ENCODE results near the gene ALDH3B2. TPM values are rescaled to one million over a fixed set of nuclear protein-coding genes. Genes with fewer than 3 reads are reported as not detected.

Gene ALDH3B2
- polyA plus RNA-seq, 1 donor: not detected

- DNase-seq: peak; percentile 84 to 94
- no CpG with 5 or more reads among the region's 20 CpGs for WGBS (ENCODE audit: insufficient coverage, low lambda C conversion rate)
- Histone ChIP-seq H3K4me1 (ENCODE audit: control insufficient read depth, insufficient read depth, low read length) (peaks cover 49% of the 10 kb centered on the region), H3K4me3 (ENCODE audit: low read length) (no peak overlapping the region), H3K9me3 (ENCODE audit: control insufficient read depth, low read depth, low read length) (no peaks in the 10 kb centered on the region), H3K36me3 (ENCODE audit: control insufficient read depth, insufficient read depth, low read length) (no peaks in the 10 kb centered on the region), H3K27me3 (ENCODE audit: control insufficient read depth, insufficient read depth, low read length) (no peaks in the 10 kb centered on the region), H3K27ac (ENCODE audit: low read length) (peak overlapping the region; percentile 27)
These were observed 39.8 kb downstream of the ALDH3B2 start for GRCh38 chr11:67634366-67635230.

DNA sequence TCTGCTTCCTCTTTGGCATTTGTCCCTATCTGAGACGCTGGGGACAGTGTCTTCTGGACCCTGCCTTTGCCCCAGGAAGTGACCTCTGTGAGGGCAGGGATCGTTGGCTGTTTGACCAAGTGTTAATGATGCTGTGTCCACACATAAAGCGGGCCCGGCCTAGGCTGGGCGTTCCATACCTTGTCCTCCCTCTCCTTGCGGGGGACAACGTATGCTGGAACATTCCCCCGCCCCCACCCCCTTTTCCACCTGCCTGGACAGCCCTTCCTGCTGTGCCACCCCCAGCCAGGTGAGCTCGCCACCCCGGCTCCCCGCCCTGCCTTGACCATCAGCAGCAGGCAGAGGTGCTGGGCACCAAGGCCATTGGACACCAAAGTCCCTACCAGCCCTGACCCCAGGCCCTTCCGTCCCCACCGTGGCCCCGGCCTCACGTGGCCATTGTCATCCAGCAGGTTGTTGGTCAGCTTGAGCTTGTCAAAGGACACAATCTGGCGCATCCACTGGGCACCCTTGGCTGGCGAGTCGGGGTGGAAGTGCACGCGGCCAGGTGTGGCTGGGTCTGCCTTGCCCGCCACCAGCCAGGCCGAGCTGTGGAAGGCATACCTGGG lies 40.6 kb downstream of the ALDH3B2 start:
- H3K36me3 ChIP-seq (ENCODE audit: control insufficient read depth, insufficient read depth, low read length): no peaks in the 10 kb centered on the region
- no peak overlapping the region for H3K4me3 ChIP-seq (ENCODE audit: low read length)
- H3K4me1 ChIP-seq (ENCODE audit: control insufficient read depth, insufficient read depth, low read length): peaks cover 54% of the 10 kb centered on the region
- no peaks in the 10 kb centered on the region for H3K9me3 ChIP-seq (ENCODE audit: control insufficient read depth, low read depth, low read length)
- H3K27ac ChIP-seq (ENCODE audit: low read length): no peak overlapping the region
- H3K27me3 ChIP-seq (ENCODE audit: control insufficient read depth, insufficient read depth, low read length): no peaks in the 10 kb centered on the region
- DNase-seq: peak in 1 of 2 donors; percentile 37
- no CpG with 5 or more reads among the region's 22 CpGs for WGBS (ENCODE audit: insufficient coverage, low lambda C conversion rate)

GRCh38 chr11:67632982-67633755 lies 41.3 kb downstream of the ALDH3B2 start:
- no peak for DNase-seq
- no peak overlapping the region for H3K4me3 ChIP-seq (ENCODE audit: low read length)
- no peaks in the 10 kb centered on the region for H3K36me3 ChIP-seq (ENCODE audit: control insufficient read depth, insufficient read depth, low read length)
- no CpG with 5 or more reads among the region's 30 CpGs for WGBS (ENCODE audit: insufficient coverage, low lambda C conversion rate)
- H3K4me1 ChIP-seq (ENCODE audit: control insufficient read depth, insufficient read depth, low read length): peaks cover 57% of the 10 kb centered on the region
- H3K27ac ChIP-seq (ENCODE audit: low read length): peak overlapping the region; percentile 99
- no peaks in the 10 kb centered on the region for H3K27me3 ChIP-seq (ENCODE audit: control insufficient read depth, insufficient read depth, low read length)
- H3K9me3 ChIP-seq (ENCODE audit: control insufficient read depth, low read depth, low read length): no peaks in the 10 kb centered on the region

- H3K27ac ChIP-seq (ENCODE audit: low read length): peak overlapping the region; percentile 99
These were observed 42.0 kb downstream of the ALDH3B2 start for GRCh38 chr11:67632175-67632981.

GRCh38 chr11:67631853-67632174 lies 42.6 kb downstream of the ALDH3B2 start:
- Histone ChIP-seq H3K9me3 (ENCODE audit: control insufficient read depth, low read depth, low read length) (no peaks in the 10 kb centered on the region), H3K4me1 (ENCODE audit: control insufficient read depth, insufficient read depth, low read length) (peaks cover 57% of the 10 kb centered on the region), H3K36me3 (ENCODE audit: control insufficient read depth, insufficient read depth, low read length) (no peaks in the 10 kb centered on the region), H3K27me3 (ENCODE audit: control insufficient read depth, insufficient read depth, low read length) (no peaks in the 10 kb centered on the region), H3K27ac (ENCODE audit: low read length) (peak overlapping the region; percentile 99), H3K4me3 (ENCODE audit: low read length) (no peak overlapping the region)
- DNase-seq: no peak
- WGBS (ENCODE audit: insufficient coverage, low lambda C conversion rate): 86% methylated on average over 1 of the region's 2 CpGs

More at GRCh38 chr11:67632175-67632981, 42.0 kb downstream of the ALDH3B2 start:
- H3K27me3 ChIP-seq (ENCODE audit: control insufficient read depth, insufficient read depth, low read length): no peaks in the 10 kb centered on the region
- H3K36me3 ChIP-seq (ENCODE audit: control insufficient read depth, insufficient read depth, low read length): no peaks in the 10 kb centered on the region
- WGBS (ENCODE audit: insufficient coverage, low lambda C conversion rate): no CpG with 5 or more reads among the region's 12 CpGs
- peak; percentile 88 to 91 for DNase-seq
- H3K4me3 ChIP-seq (ENCODE audit: low read length): no peak overlapping the region
- H3K9me3 ChIP-seq (ENCODE audit: control insufficient read depth, low read depth, low read length): no peaks in the 10 kb centered on the region
- peaks cover 57% of the 10 kb centered on the region for H3K4me1 ChIP-seq (ENCODE audit: control insufficient read depth, insufficient read depth, low read length)

- Histone ChIP-seq H3K27me3 (ENCODE audit: control insufficient read depth, insufficient read depth, low read length) (no peaks in the 10 kb centered on the region), H3K9me3 (ENCODE audit: control insufficient read depth, low read depth, low read length) (no peaks in the 10 kb centered on the region), H3K4me3 (ENCODE audit: low read length) (no peak overlapping the region), H3K4me1 (ENCODE audit: control insufficient read depth, insufficient read depth, low read length) (peaks cover 57% of the 10 kb centered on the region), H3K36me3 (ENCODE audit: control insufficient read depth, insufficient read depth, low read length) (no peaks in the 10 kb centered on the region), H3K27ac (ENCODE audit: low read length) (peak overlapping the region; percentile 99)
- DNase-seq: peak; percentile 66 to 86
- no CpG with 5 or more reads among the region's 7 CpGs for WGBS (ENCODE audit: insufficient coverage, low lambda C conversion rate)
These were observed 43.0 kb downstream of the ALDH3B2 start for GRCh38 chr11:67631411-67631810.

- Histone ChIP-seq H3K9me3 (ENCODE audit: control insufficient read depth, low read depth, low read length) (no peaks in the 10 kb centered on the region), H3K36me3 (ENCODE audit: control insufficient read depth, insufficient read depth, low read length) (no peaks in the 10 kb centered on the region), H3K4me3 (ENCODE audit: low read length) (peak overlapping the region; percentile 89), H3K4me1 (ENCODE audit: control insufficient read depth, insufficient read depth, low read length) (peaks cover 57% of the 10 kb centered on the region), H3K27me3 (ENCODE audit: control insufficient read depth, insufficient read depth, low read length) (no peaks in the 10 kb centered on the region), H3K27ac (ENCODE audit: low read length) (peak overlapping the region; percentile 99)
- no peak for DNase-seq
- WGBS (ENCODE audit: insufficient coverage, low lambda C conversion rate): no CpG with 5 or more reads among the region's 16 CpGs
These were observed 43.5 kb downstream of the ALDH3B2 start for GRCh38 chr11:67630943-67631331.

DNA sequence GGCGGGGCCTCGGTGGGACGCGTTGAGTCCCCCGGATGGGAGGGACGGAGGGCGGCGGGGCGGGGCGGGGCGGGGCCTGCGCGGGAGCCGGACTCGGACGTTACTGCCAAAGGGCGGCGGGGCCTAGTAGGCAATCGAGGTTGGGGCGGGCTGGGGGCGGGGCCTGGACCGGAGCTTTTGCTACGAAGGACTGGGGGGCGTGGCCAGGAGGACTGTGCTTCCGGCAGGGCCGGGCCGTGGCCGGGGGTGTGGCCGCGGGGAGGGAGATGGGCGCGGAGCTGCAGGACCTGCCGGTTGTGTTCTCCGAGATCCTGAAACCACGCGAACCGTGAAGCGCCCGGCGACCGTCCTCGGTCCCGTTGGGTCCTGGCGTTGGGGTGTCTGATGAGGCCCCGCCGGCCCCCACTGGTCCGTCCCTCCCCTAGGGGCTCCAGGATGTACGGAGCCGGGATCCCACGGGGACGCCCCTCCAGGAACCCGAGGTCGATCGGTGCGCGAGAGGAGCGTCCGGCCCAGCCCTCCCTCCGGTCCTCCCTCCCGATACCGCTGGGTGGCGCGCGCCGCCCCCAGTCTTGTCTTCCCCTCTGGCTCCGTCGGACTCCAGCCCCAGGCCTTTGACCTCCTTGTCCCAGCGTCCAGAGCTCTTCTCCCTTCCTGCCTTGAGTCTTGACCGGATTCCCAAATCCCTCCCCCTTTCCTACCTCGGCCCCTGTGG lies 44.0 kb downstream of the ALDH3B2 start:
- H3K4me3 ChIP-seq (ENCODE audit: low read length): peak overlapping the region; percentile 89
- H3K9me3 ChIP-seq (ENCODE audit: control insufficient read depth, low read depth, low read length): no peaks in the 10 kb centered on the region
- H3K27ac ChIP-seq (ENCODE audit: low read length): peak overlapping the region; percentile 99
- peak; percentile 98 to 99 for DNase-seq
- no peaks in the 10 kb centered on the region for H3K36me3 ChIP-seq (ENCODE audit: control insufficient read depth, insufficient read depth, low read length)
- no peaks in the 10 kb centered on the region for H3K27me3 ChIP-seq (ENCODE audit: control insufficient read depth, insufficient read depth, low read length)
- peaks cover 56% of the 10 kb centered on the region for H3K4me1 ChIP-seq (ENCODE audit: control insufficient read depth, insufficient read depth, low read length)
- no CpG with 5 or more reads among the region's 70 CpGs for WGBS (ENCODE audit: insufficient coverage, low lambda C conversion rate)

GRCh38 chr11:67629386-67630227 lies 44.8 kb downstream of the ALDH3B2 start, which contains the start of gene NUDT8:
NUDT8 (minus strand) TSS chr11:67629937; CDS start chr11:67629911, 26 bp downstream.
- H3K27ac ChIP-seq (ENCODE audit: low read length): peak within 1 kb of the TSS; percentile 99
- H3K27me3 ChIP-seq (ENCODE audit: control insufficient read depth, insufficient read depth, low read length): no peaks in the 10 kb centered on the region
- H3K4me3 ChIP-seq (ENCODE audit: low read length): peak within 1 kb of the TSS; percentile 89
- no peaks in the 10 kb centered on the region for H3K36me3 ChIP-seq (ENCODE audit: control insufficient read depth, insufficient read depth, low read length)
- peaks cover 48% of the 10 kb centered on the region for H3K4me1 ChIP-seq (ENCODE audit: control insufficient read depth, insufficient read depth, low read length)
- WGBS (ENCODE audit: insufficient coverage, low lambda C conversion rate): no CpG with 5 or more reads among the region's 102 CpGs
- H3K9me3 ChIP-seq (ENCODE audit: control insufficient read depth, low read depth, low read length): no peaks in the 10 kb centered on the region
- peak; percentile 76 to 82 for DNase-seq

Measured in large intestine (tissue), 3 donors.